ENCODE data around the gene WDR26. TPM values are rescaled to one million over a fixed set of nuclear protein-coding genes. Genes with fewer than 3 reads are reported as not detected.

Gene WDR26
- total RNA-seq, 4 donors from 2014 or later: 120 to 141 (median 130) TPM

DNA sequence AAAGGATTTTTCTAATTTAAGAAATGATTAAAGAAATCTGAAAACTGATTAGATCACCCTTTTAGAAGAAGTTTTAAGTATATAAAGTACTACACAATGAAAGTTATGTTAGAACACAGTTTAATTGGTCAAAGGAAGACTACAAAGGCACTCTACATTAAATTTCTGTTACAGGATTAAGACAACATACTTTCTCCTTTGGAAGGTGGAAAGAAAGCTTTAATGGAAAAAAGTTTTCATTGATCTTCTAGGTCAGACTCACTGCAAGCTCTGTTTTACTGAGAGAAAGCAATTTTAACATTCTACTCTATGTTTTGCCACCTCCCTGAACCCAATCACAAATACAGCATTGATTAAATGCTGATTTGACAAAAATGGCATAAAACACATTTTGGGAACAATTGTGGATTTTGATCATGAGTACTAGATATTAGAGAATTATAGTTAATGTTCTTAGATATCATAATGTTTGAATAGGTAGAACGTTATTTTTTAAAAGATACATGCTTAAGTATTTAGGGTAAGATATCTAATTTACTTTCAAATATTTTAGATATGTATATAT, 32.0 kb downstream of the WDR26 start:
- intact Hi-C loops (cut with DNase I; ENCODE audit: low total_unique reads): no loop called here
- no peak overlapping the region for H3K4me3 ChIP-seq (ENCODE audit: low read depth, poor library complexity, severe bottlenecking)
- WGBS, 2 donors: 82% methylated on average over 1 of the region's 1 CpG
- TF ChIP-seq, protein P1, sequence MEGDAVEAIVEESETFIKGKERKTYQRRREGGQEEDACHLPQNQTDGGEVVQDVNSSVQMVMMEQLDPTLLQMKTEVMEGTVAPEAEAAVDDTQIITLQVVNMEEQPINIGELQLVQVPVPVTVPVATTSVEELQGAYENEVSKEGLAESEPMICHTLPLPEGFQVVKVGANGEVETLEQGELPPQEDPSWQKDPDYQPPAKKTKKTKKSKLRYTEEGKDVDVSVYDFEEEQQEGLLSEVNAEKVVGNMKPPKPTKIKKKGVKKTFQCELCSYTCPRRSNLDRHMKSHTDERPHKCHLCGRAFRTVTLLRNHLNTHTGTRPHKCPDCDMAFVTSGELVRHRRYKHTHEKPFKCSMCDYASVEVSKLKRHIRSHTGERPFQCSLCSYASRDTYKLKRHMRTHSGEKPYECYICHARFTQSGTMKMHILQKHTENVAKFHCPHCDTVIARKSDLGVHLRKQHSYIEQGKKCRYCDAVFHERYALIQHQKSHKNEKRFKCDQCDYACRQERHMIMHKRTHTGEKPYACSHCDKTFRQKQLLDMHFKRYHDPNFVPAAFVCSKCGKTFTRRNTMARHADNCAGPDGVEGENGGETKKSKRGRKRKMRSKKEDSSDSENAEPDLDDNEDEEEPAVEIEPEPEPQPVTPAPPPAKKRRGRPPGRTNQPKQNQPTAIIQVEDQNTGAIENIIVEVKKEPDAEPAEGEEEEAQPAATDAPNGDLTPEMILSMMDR (IDR thresholded peaks at IDR 0.05): no peak
- no peak for TF ChIP-seq POLR2A (IDR thresholded peaks at IDR 0.05)
- no peak for DNase-seq (ENCODE audit: low spot score in 2 of 2)

DNA sequence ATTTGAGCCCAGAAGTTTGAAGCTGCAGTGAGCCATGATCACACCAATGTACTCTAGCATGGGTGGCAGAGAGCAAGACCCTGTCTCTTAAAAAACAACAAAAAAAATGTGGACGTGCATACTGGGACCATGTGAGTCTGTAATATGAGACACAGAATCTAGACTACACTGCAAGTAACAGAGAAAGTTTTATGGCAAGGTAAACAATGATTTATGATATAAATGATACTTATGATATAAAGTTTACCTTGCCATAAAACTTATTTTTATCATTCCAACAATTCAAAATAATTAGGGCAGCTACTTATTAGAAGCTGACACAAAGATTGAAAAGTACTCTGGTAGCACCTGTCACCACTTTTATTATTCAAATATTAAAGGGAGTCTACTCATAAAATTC, 34.7 kb downstream of the WDR26 start:
- intact Hi-C loops (cut with DNase I; ENCODE audit: low total_unique reads): no loop called here
- DNase-seq (ENCODE audit: low spot score in 2 of 2): no peak
- no peak for TF ChIP-seq POLR2A (IDR thresholded peaks at IDR 0.05)
- TF ChIP-seq, protein P1 (IDR thresholded peaks at IDR 0.05): no peak
- 79 to 89% methylated on average over 1 of the region's 1 CpG for WGBS, 2 donors
- no peak overlapping the region for H3K4me3 ChIP-seq (ENCODE audit: low read depth, poor library complexity, severe bottlenecking)

DNA sequence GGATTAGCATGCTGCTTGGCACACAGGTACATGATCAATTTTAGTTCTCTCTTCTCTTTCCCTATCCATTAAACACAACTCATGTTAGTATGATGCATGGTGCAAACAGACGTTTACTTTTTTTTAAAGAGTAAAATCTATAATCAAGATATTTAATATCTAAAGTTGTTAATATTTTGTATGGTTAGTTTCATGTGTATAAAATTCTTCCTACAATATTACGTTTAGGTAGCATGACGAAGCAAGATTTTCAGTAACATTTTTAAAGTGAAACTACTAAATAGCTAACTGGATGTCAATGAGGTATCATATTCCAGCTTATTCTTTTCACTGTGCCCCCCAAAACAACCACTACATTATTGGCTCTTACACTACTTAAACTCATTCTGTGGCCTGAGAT, 41.3 kb downstream of the WDR26 start:
- TF ChIP-seq POLR2A (IDR thresholded peaks at IDR 0.05): no peak
- TF ChIP-seq, protein P1 (IDR thresholded peaks at IDR 0.05): no peak
- 83% methylated on average over 3 of the region's 3 CpGs for WGBS, 2 donors
- H3K4me3 ChIP-seq (ENCODE audit: low read depth, poor library complexity, severe bottlenecking): no peak overlapping the region
- intact Hi-C loops (cut with DNase I; ENCODE audit: low total_unique reads): no loop called here
- no peak for DNase-seq (ENCODE audit: low spot score in 2 of 2)

DNA sequence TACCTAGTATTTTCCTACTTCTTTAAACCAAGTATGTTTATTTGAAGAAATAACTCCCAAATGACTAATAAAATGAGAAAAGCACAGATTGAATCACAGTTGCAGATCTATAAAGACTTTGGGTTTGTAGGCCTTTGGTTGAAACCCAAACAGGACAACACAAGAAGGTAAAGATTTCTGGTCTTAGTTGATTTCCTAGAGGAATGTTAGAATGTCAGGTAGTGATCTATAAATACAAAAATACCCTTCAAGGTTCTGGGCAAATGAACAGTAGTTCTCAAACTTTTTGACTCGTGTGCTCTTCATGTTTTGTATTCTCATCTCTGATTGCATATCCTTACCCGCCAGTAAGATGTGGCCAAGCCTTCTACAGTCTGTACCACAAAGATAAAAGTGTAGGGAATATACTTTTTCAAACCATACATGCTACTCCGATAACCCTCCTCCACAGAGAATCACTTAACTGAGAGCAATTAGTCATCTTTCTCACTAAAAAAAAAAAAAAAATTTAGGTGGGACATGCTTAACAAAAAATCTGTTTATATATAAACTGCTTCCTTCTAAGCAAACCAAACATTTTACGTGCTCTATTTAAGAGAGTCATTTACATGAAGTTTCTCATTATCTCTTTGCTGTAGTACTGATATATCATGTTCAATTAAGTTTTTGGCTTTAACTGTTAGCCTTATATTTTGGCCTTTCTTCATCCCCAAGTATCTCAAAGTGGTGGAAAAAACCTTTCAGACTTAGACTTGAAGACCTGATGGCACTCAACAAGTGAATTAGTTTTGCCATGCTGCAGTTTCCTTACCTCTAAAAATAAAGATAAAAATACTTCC, 42.0 kb downstream of the WDR26 start:
- TF ChIP-seq POLR2A (IDR thresholded peaks at IDR 0.05): no peak
- no peak overlapping the region for H3K4me3 ChIP-seq (ENCODE audit: low read depth, poor library complexity, severe bottlenecking)
- intact Hi-C loops (cut with DNase I; ENCODE audit: low total_unique reads): no loop called here
- 79 to 94% methylated on average over 4 of the region's 4 CpGs for WGBS, 2 donors
- no peak for DNase-seq (ENCODE audit: low spot score in 2 of 2)

DNA sequence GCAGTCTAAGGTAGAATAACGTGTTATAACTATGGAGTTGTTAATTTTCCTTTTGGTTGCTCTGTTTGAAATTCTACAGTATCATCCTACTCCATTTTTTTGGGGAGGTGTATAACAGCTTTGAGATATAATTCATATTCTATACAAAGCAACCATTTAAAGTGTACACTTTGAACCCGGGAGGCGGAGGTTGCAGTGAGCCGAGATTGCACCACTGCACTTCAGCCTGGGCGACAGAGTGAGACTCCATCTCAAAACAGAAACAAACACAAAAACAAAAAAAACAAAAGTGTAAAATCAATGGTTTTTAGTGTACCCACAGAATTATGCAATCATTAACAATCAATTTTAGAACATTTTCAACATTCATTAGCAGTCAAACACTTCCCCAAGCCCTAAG, 44.1 kb downstream of the WDR26 start:
- DNase-seq (ENCODE audit: low spot score in 2 of 2): no peak
- WGBS, 2 donors: 94 to 95% methylated on average over 5 of the region's 5 CpGs
- no peak overlapping the region for H3K4me3 ChIP-seq (ENCODE audit: low read depth, poor library complexity, severe bottlenecking)
- no peak for TF ChIP-seq POLR2A (IDR thresholded peaks at IDR 0.05)
- TF ChIP-seq, protein P1 (IDR thresholded peaks at IDR 0.05): no peak
- intact Hi-C loops (cut with DNase I; ENCODE audit: low total_unique reads): no loop called here

DNA sequence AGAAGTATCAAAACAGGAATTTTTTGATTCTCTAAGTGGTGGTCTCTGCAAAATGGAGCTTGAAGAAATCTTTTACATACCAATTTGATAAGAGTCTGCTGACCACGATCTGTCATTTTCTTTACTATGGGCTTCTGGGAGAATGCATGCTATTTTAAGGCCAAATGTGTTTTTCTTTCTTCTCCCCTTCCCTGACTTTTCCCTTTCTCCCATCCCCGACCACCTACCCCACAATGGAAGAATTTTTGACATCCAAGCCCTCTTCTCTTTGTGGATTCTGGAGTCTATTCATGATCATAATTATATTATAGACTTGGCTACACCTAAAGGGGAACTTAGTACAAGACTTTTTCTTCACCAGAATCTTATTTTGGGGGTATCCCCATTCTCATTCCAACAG, 46.7 kb downstream of the WDR26 start:
- intact Hi-C loops (cut with DNase I; ENCODE audit: low total_unique reads): no loop called here
- no peak overlapping the region for H3K4me3 ChIP-seq (ENCODE audit: low read depth, poor library complexity, severe bottlenecking)
- DNase-seq (ENCODE audit: low spot score in 2 of 2): no peak
- TF ChIP-seq POLR2A (IDR thresholded peaks at IDR 0.05): no peak
- TF ChIP-seq, protein P1 (IDR thresholded peaks at IDR 0.05): no peak
- WGBS, 2 donors: 86 to 91% methylated on average over 2 of the region's 2 CpGs

All from lower leg skin (tissue), 4 donors.